OCI-LY3 (cell line): ENCODE results near the gene LMBR1.

Experiments used
- H2AFZ ChIP-seq: fragments of 200-600, 300-600 bp; shearing (Covaris generic); 2 replicates; pipeline ENCODE4 v1.6.0; 2014; ENCODE audit warnings: antibody characterized with exemption, low read depth, low read length
- H3K27ac ChIP-seq: fragments of 200-600, 300-600 bp; sonication (generic); 2 replicates; pipeline ENCODE4 v1.5.1; 2014; ENCODE audit warnings: mild to moderate bottlenecking, low read length, moderate library complexity, mixed read lengths
- H3K27me3 ChIP-seq: fragments of 200-600, 300-600 bp; sonication (generic); 2 replicates; pipeline ENCODE4 v1.6.1; 2014; ENCODE audit warnings: low read depth, low read length, mixed read lengths
- H3K36me3 ChIP-seq: fragments of 200-600, 300-600 bp; sonication (generic); replicated peaks from 2 replicates; pipeline ENCODE3; 2014; ENCODE audit warnings: low read depth, low read length, mixed read lengths
- H3K4me1 ChIP-seq: fragments of 300-600, 200-600 bp; sonication (generic); 2 replicates; pipeline ENCODE4 v1.6.1; 2014; ENCODE audit warnings: low read length, mixed read lengths
- H3K4me2 ChIP-seq: fragments of 200-600, 300-600 bp; sonication (generic); 2 replicates; pipeline ENCODE4 v1.6.1; 2014; ENCODE audit warnings: low read length, mixed read lengths
- H3K4me3 ChIP-seq: fragments of 300-600, 200-600 bp; sonication (generic); 2 replicates; pipeline ENCODE4 v1.5.1; 2014; ENCODE audit warnings: antibody characterized with exemption, mild to moderate bottlenecking, low read length, moderate library complexity
- H3K79me2 ChIP-seq: fragments of 300-600, 200-600 bp; shearing (Covaris generic); 2 replicates; pipeline ENCODE4 v1.6.1; 2014; ENCODE audit warnings: mild to moderate bottlenecking, low read length, mixed read lengths
- H3K9ac ChIP-seq: fragments of 300-600, 200-600 bp; shearing (Covaris generic); 2 replicates; pipeline ENCODE4 v1.6.0; 2014; ENCODE audit warnings: mild to moderate bottlenecking, low read length, moderate library complexity
- H3K9me3 ChIP-seq: fragments of 200-600, 300-600 bp; shearing (Covaris generic); 2 replicates; pipeline ENCODE4 v1.6.1; 2014; ENCODE audit warnings: low read length, mixed read lengths; ENCODE audit not compliant: insufficient read depth
- H4K20me1 ChIP-seq: fragments of 200-600, 300-600 bp; sonication (generic); 2 replicates; pipeline ENCODE4 v1.6.1; 2016; ENCODE audit warnings: low read length, mixed read lengths; ENCODE audit not compliant: insufficient read depth
- CTCF ChIP-seq: fragments of 200-600, 300-600 bp; sonication (generic); IDR thresholded peaks from 2 replicates; pipeline ENCODE4 v1.5.1; 2014; ENCODE audit warnings: antibody characterized with exemption, low read length, low read depth
- EZH2phosphoT487 ChIP-seq: fragments of 200-600 bp; shearing (Covaris generic); IDR thresholded peaks from 2 replicates; pipeline ENCODE4 v1.6.1; 2018; ENCODE audit warnings: antibody characterized with exemption, mixed run types, low read depth

Gene LMBR1

GRCh38 chr7:156657681-156658080 lies 235.3 kb downstream of the LMBR1 start:
- H3K27me3 ChIP-seq = no peaks in the 10 kb centered on the region
- H2AFZ ChIP-seq = no peak overlapping the region
- H3K27ac ChIP-seq = no peak overlapping the region
- peaks cover 24% of the 10 kb centered on the region for H3K4me1 ChIP-seq
- no peaks in the 10 kb centered on the region for H3K79me2 ChIP-seq
- H3K36me3 ChIP-seq = no peaks in the 10 kb centered on the region
- TF ChIP-seq EZH2phosphoT487 (no peak), CTCF (no peak)
- H3K4me2 ChIP-seq = no peak overlapping the region
- H3K9ac ChIP-seq = no peak overlapping the region
- H3K4me3 ChIP-seq = no peak overlapping the region
- no peaks in the 10 kb centered on the region for H3K9me3 ChIP-seq
- no peaks in the 10 kb centered on the region for H4K20me1 ChIP-seq

- H3K27me3 ChIP-seq = no peaks in the 10 kb centered on the region
- no peak overlapping the region for H3K4me3 ChIP-seq
- no peak overlapping the region for H3K4me2 ChIP-seq
- peaks cover 24% of the 10 kb centered on the region for H3K4me1 ChIP-seq
- TF ChIP-seq CTCF (no peak), EZH2phosphoT487 (no peak)
- H4K20me1 ChIP-seq = no peaks in the 10 kb centered on the region
- no peaks in the 10 kb centered on the region for H3K79me2 ChIP-seq
- no peaks in the 10 kb centered on the region for H3K9me3 ChIP-seq
- no peak overlapping the region for H3K9ac ChIP-seq
- H3K27ac ChIP-seq = no peak overlapping the region
- no peak overlapping the region for H2AFZ ChIP-seq
- no peaks in the 10 kb centered on the region for H3K36me3 ChIP-seq
These were observed 236.4 kb downstream of the LMBR1 start for GRCh38 chr7:156656598-156656997.

GRCh38 chr7:156655983-156656382 lies 237.0 kb downstream of the LMBR1 start:
- Histone ChIP-seq H3K4me2 (no peak overlapping the region), H4K20me1 (no peaks in the 10 kb centered on the region), H3K79me2 (no peaks in the 10 kb centered on the region), H3K27me3 (no peaks in the 10 kb centered on the region), H3K4me1 (peaks cover 24% of the 10 kb centered on the region), H2AFZ (no peak overlapping the region), H3K9ac (no peak overlapping the region), H3K27ac (no peak overlapping the region), H3K36me3 (no peaks in the 10 kb centered on the region), H3K9me3 (no peaks in the 10 kb centered on the region), H3K4me3 (no peak overlapping the region)
- no peak for TF ChIP-seq EZH2phosphoT487
- no peak for TF ChIP-seq CTCF

GRCh38 chr7:156655251-156655650 lies 237.7 kb downstream of the LMBR1 start:
- no peak for TF ChIP-seq EZH2phosphoT487
- no peak for TF ChIP-seq CTCF
- Histone ChIP-seq H3K4me3 (no peak overlapping the region), H3K36me3 (no peaks in the 10 kb centered on the region), H2AFZ (no peak overlapping the region), H3K4me2 (no peak overlapping the region; the same call in 1 of the 2 replicates), H3K27me3 (no peaks in the 10 kb centered on the region), H3K79me2 (no peaks in the 10 kb centered on the region), H4K20me1 (no peaks in the 10 kb centered on the region), H3K4me1 (peaks cover 24% of the 10 kb centered on the region), H3K27ac (no peak overlapping the region), H3K9me3 (no peaks in the 10 kb centered on the region), H3K9ac (no peak overlapping the region)
